Lower leg skin (tissue), 4 donors: Measurements from ENCODE around the gene WDR11. TPM values are rescaled to one million over a fixed set of nuclear protein-coding genes. Genes with fewer than 3 reads are reported as not detected.

Experiments used
- DNase-seq, 2 donors: peaks; one replicate each; pipeline ENCODE4 v3.0.0-alpha.2; 2019; ENCODE audit warnings: low spot score in 2 of 2
- H3K4me3 ChIP-seq: fragments of 200-600 bp; sonication (generic); 2 replicates; pipeline ENCODE4 v1.5.1; 2017; ENCODE audit warnings: mild to moderate bottlenecking, low read depth; ENCODE audit not compliant: poor library complexity, severe bottlenecking
- CTCF ChIP-seq, 3 donors: fragments of 450-650 bp; IDR thresholded peaks; one replicate each; pipeline ENCODE4 v1.5.1; 2016; ENCODE audit warnings: antibody characterized with exemption in 3 of 3, mild to moderate bottlenecking in 3 of 3, moderate library complexity in 2 of 3
- POLR2A ChIP-seq, 2 donors: fragments of 450-650 bp; IDR thresholded peaks; one replicate each; pipeline ENCODE4 v1.6.1; 2016 to 2017; ENCODE audit warnings: antibody characterized with exemption in 2 of 2, mild to moderate bottlenecking in 1 of 2, moderate library complexity in 1 of 2
- WGBS, 2 donors: methylation state at CpG; one replicate each; pipeline ENCODE4 v1.1.5; 2018; 5-methylcytosine and 5-hydroxymethylcytosine counted together
- intact Hi-C: fragments of 100-400 bp; cut with DNase I; formaldehyde crosslinking; loops from one replicate; pipeline ENCODE4 v1.15.0; 2023; ENCODE audit warnings: low total_unique reads
- total RNA-seq, 4 donors: library from RNA; depleted of rRNA; stranded (reverse); fragments of >200 nt; gene quantifications; one replicate each; pipeline ENCODE4 v1.1.0, GENCODE V29; 2016

The WDR11 gene
- total RNA-seq, 4 donors from 2014 or later = 25.8 to 37.7 (median 36.7) TPM

GRCh38 chr10:120810298-120810697 is 40.9 kb upstream of the WDR11 start:
- H3K4me3 ChIP-seq = no peak overlapping the region
- WGBS, 2 donors = 16 to 23% methylated on average over 2 of the region's 2 CpGs
- no peak for DNase-seq
- TF ChIP-seq POLR2A (IDR thresholded peaks at IDR 0.05) (no peak), CTCF (IDR thresholded peaks at IDR 0.05) (no peak)
- intact Hi-C loops = no loop called here

GRCh38 chr10:120813085-120813484 is 38.1 kb upstream of the WDR11 start:
- no peak for DNase-seq
- 64 to 66% methylated on average over 6 of the region's 6 CpGs for WGBS, 2 donors
- intact Hi-C loops = no loop called here
- no peak overlapping the region for H3K4me3 ChIP-seq
- TF ChIP-seq POLR2A (IDR thresholded peaks at IDR 0.05) (no peak), CTCF (IDR thresholded peaks at IDR 0.05) (no peak)

GRCh38 chr10:120818301-120818700 is 32.9 kb upstream of the WDR11 start:
- DNase-seq = no peak
- intact Hi-C loops = no loop called here
- TF ChIP-seq CTCF (IDR thresholded peaks at IDR 0.05) (no peak), POLR2A (IDR thresholded peaks at IDR 0.05) (no peak)
- 92 to 98% methylated on average over 4 of the region's 4 CpGs for WGBS, 2 donors
- no peak overlapping the region for H3K4me3 ChIP-seq

GRCh38 chr10:120819366-120819765 is 31.8 kb upstream of the WDR11 start:
- WGBS, 2 donors = 86 to 87% methylated on average over 6 of the region's 6 CpGs
- H3K4me3 ChIP-seq = no peak overlapping the region
- DNase-seq = no peak
- intact Hi-C loops = no loop called here
- no peak for TF ChIP-seq CTCF (IDR thresholded peaks at IDR 0.05)
- no peak for TF ChIP-seq POLR2A (IDR thresholded peaks at IDR 0.05)

- intact Hi-C loops = no loop called here
Observed at GRCh38 chr10:120823266-120823665, 27.9 kb upstream of the WDR11 start.

More at GRCh38 chr10:120823266-120823665, 27.9 kb upstream of the WDR11 start:
- TF ChIP-seq POLR2A (IDR thresholded peaks at IDR 0.05) (no peak), CTCF (IDR thresholded peaks at IDR 0.05) (no peak)
- H3K4me3 ChIP-seq = no peak overlapping the region
- no peak for DNase-seq
- WGBS, 2 donors = 39 to 57% methylated on average over 2 of the region's 2 CpGs
